Smooth muscle cell (in vitro differentiated cells): Measurements from ENCODE around the gene PI4K2A. TPM values are rescaled to one million over a fixed set of nuclear protein-coding genes. Genes with fewer than 3 reads are reported as not detected.

Experiments
- DNase-seq: peaks from one replicate; lab custom pipeline; 2025; ENCODE audit not compliant: unreplicated experiment; lab: John Stamatoyannopoulos, UW
- H2AFZ ChIP-seq: fragments of 200-600 bp; sonication (generic); 2 replicates; pipeline ENCODE4 v1.6.0; 2016; ENCODE audit warnings: antibody characterized with exemption, low read depth, mild to moderate bottlenecking
- H3F3A ChIP-seq: fragments of 200-600 bp; sonication (generic); 2 replicates; pipeline ENCODE4 v1.6.0; 2017; ENCODE audit warnings: antibody characterized with exemption, low read depth
- H3K27ac ChIP-seq: fragments of 200-600 bp; sonication (generic); 2 replicates; pipeline ENCODE4 v1.5.1; 2016; ENCODE audit warnings: low read depth, mild to moderate bottlenecking
- H3K27me3 ChIP-seq: fragments of 200-600 bp; sonication (generic); 2 replicates; pipeline ENCODE4 v1.6.1; 2016; ENCODE audit warnings: low read depth, mild to moderate bottlenecking
- H3K36me3 ChIP-seq: fragments of 200-600 bp; sonication (generic); 2 replicates; pipeline ENCODE4 v1.5.1; 2016; ENCODE audit warnings: low read depth
- H3K4me1 ChIP-seq: fragments of 200-600 bp; sonication (generic); 2 replicates; pipeline ENCODE4 v1.5.1; 2016; ENCODE audit warnings: low read depth
- H3K4me2 ChIP-seq: fragments of 200-600 bp; sonication (generic); 2 replicates; pipeline ENCODE4 v1.6.0; 2016; ENCODE audit warnings: mild to moderate bottlenecking
- H3K4me3 ChIP-seq: fragments of 200-600 bp; sonication (generic); 2 replicates; pipeline ENCODE4 v1.5.1; 2016; ENCODE audit warnings: mild to moderate bottlenecking
- H3K79me2 ChIP-seq: fragments of 200-600 bp; sonication (generic); 2 replicates; pipeline ENCODE4 v1.6.0; 2016; ENCODE audit warnings: low read depth, mild to moderate bottlenecking
- H3K9ac ChIP-seq: fragments of 200-600 bp; sonication (generic); 2 replicates; pipeline ENCODE4 v1.6.0; 2016; ENCODE audit warnings: low read depth
- H3K9me3 ChIP-seq: fragments of 200-600 bp; sonication (generic); replicated peaks from 2 replicates; pipeline ENCODE4 v1.5.1; 2016; ENCODE audit warnings: low read depth
- H4K20me1 ChIP-seq: fragments of 200-600 bp; sonication (generic); 2 replicates; pipeline ENCODE4 v1.6.0; 2016; ENCODE audit warnings: low read depth
- WGBS: methylation state at CpG from one replicate; pipeline ENCODE4 v1.1.7; 2016; ENCODE audit warnings: low lambda C conversion rate; 5-methylcytosine and 5-hydroxymethylcytosine counted together
- polyA plus RNA-seq: library from polyadenylated mRNA; unstranded; fragments of >200 nt; fragmentation: Nextera tagmentation; extraction: Ambion mirVana; gene quantifications from 2 replicates; pipeline ENCODE4 v1.2.1, GENCODE V29; 2016
- total RNA-seq: library from RNA; depleted of rRNA; stranded (reverse); fragments of >200 nt; gene quantifications from 2 replicates; pipeline ENCODE4 v1.2.3, GENCODE V29; 2014
- TF ChIP-seq, protein P1 (sequence below): fragments of 200-600 bp; sonication (generic); IDR thresholded peaks from 2 replicates; pipeline ENCODE4 v1.5.1; 2017; ENCODE audit warnings: borderline replicate concordance, mild to moderate bottlenecking, antibody characterized with exemption; ENCODE audit not compliant: insufficient read depth, poor library complexity, severe bottlenecking

PI4K2A gene
- total and polyA plus RNA-seq, 2 experiments from 2014 or later, result 20.8 to 21.0 TPM

- no peak overlapping the region for H3K9ac ChIP-seq
- DNase-seq, result no peak
- H3K4me1 ChIP-seq, result no peaks in the 10 kb centered on the region
- no peak overlapping the region for H3K4me2 ChIP-seq
- H4K20me1 ChIP-seq, result no peaks in the 10 kb centered on the region
- TF ChIP-seq, protein P1, sequence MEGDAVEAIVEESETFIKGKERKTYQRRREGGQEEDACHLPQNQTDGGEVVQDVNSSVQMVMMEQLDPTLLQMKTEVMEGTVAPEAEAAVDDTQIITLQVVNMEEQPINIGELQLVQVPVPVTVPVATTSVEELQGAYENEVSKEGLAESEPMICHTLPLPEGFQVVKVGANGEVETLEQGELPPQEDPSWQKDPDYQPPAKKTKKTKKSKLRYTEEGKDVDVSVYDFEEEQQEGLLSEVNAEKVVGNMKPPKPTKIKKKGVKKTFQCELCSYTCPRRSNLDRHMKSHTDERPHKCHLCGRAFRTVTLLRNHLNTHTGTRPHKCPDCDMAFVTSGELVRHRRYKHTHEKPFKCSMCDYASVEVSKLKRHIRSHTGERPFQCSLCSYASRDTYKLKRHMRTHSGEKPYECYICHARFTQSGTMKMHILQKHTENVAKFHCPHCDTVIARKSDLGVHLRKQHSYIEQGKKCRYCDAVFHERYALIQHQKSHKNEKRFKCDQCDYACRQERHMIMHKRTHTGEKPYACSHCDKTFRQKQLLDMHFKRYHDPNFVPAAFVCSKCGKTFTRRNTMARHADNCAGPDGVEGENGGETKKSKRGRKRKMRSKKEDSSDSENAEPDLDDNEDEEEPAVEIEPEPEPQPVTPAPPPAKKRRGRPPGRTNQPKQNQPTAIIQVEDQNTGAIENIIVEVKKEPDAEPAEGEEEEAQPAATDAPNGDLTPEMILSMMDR, result no peak
- no peaks in the 10 kb centered on the region for H3F3A ChIP-seq
- WGBS, result 84% methylated on average over 6 of the region's 6 CpGs
- H2AFZ ChIP-seq, result no peak overlapping the region
- H3K27me3 ChIP-seq, result no peaks in the 10 kb centered on the region
- H3K36me3 ChIP-seq, result peaks cover 15% of the 10 kb centered on the region
- H3K79me2 ChIP-seq, result no peaks in the 10 kb centered on the region
- no peak overlapping the region for H3K4me3 ChIP-seq
- no peaks in the 10 kb centered on the region for H3K9me3 ChIP-seq
- no peak overlapping the region for H3K27ac ChIP-seq
Measured at GRCh38 chr10:97667463-97667862, 27.0 kb downstream of the PI4K2A start.

GRCh38 chr10:97669571-97669970, 29.1 kb downstream of the PI4K2A start:
- Histone ChIP-seq H3K4me3 (no peak overlapping the region), H3K9ac (no peak overlapping the region), H2AFZ (no peak overlapping the region), H3F3A (no peaks in the 10 kb centered on the region), H3K79me2 (no peaks in the 10 kb centered on the region), H3K27ac (no peak overlapping the region), H3K36me3 (peaks cover 15% of the 10 kb centered on the region), H3K4me1 (no peaks in the 10 kb centered on the region), H4K20me1 (no peaks in the 10 kb centered on the region), H3K4me2 (no peak overlapping the region), H3K9me3 (no peaks in the 10 kb centered on the region), H3K27me3 (no peaks in the 10 kb centered on the region)
- no peak for DNase-seq
- WGBS, result 83% methylated on average over 1 of the region's 1 CpG
- TF ChIP-seq, protein P1, result no peak

- H3K27ac ChIP-seq, result no peak overlapping the region
- no peaks in the 10 kb centered on the region for H3F3A ChIP-seq
- no peaks in the 10 kb centered on the region for H3K27me3 ChIP-seq
- H3K79me2 ChIP-seq, result no peaks in the 10 kb centered on the region
- no peaks in the 10 kb centered on the region for H3K9me3 ChIP-seq
- H4K20me1 ChIP-seq, result no peaks in the 10 kb centered on the region
- H3K4me1 ChIP-seq, result no peaks in the 10 kb centered on the region
- no peak overlapping the region for H3K4me2 ChIP-seq
- H2AFZ ChIP-seq, result no peak overlapping the region
- TF ChIP-seq, protein P1, result no peak
- H3K36me3 ChIP-seq, result peaks cover 4% of the 10 kb centered on the region
- 90% methylated on average over 8 of the region's 8 CpGs for WGBS
- no peak overlapping the region for H3K9ac ChIP-seq
- no peak for DNase-seq
- H3K4me3 ChIP-seq, result no peak overlapping the region
Measured at GRCh38 chr10:97673736-97674525, 33.5 kb downstream of the PI4K2A start.

GRCh38 chr10:97675222-97675621, 34.8 kb downstream of the PI4K2A start:
- WGBS, result 96% methylated on average over 9 of the region's 9 CpGs
- H3K36me3 ChIP-seq, result peaks cover 4% of the 10 kb centered on the region

More at GRCh38 chr10:97675222-97675621, 34.8 kb downstream of the PI4K2A start:
- no peak overlapping the region for H3K4me2 ChIP-seq
- H3K9me3 ChIP-seq, result no peaks in the 10 kb centered on the region
- no peak overlapping the region for H2AFZ ChIP-seq
- no peak for DNase-seq
- H3K4me1 ChIP-seq, result no peaks in the 10 kb centered on the region
- no peak overlapping the region for H3K9ac ChIP-seq
- no peaks in the 10 kb centered on the region for H3K27me3 ChIP-seq
- TF ChIP-seq, protein P1, result no peak
- H3F3A ChIP-seq, result no peaks in the 10 kb centered on the region
- H3K27ac ChIP-seq, result no peak overlapping the region
- no peaks in the 10 kb centered on the region for H3K79me2 ChIP-seq
- H4K20me1 ChIP-seq, result no peaks in the 10 kb centered on the region
- H3K4me3 ChIP-seq, result no peak overlapping the region
